K562 (cell line): ENCODE data around the gene FAM227B. TPM values are rescaled to one million over a fixed set of nuclear protein-coding genes. Genes with fewer than 3 reads are reported as not detected.

Experiments
- ATAC-seq: fragments of 200-7000 bp; cut with Tn5 transposase; 3 replicates; pipeline ENCODE4 v1.9.1; 2020; ENCODE audit warnings: moderate library complexity
- BruUV-seq: library from RNA; stranded (reverse); fragments of 400-500 nt; replicated peaks from 2 replicates; lab custom pipeline; 2021; lab: Mats Ljungman, UMichigan
- CTCF ChIA-PET: fragments of 300-600 bp; formaldehyde crosslinking; extraction: SDS; loops from one replicate; lab custom pipeline; 2021; ENCODE audit warnings: low intra/inter-chr PET ratio; lab: Yijun Ruan, JAX
- POLR2A ChIA-PET: fragments of 300-600, 350-650 bp; sonication (Branson Sonifier 250); formaldehyde crosslinking; extraction: SDS; loops from one replicate; lab custom pipeline; 2021; ENCODE audit warnings: antibody characterized with exemption, inconsistent platforms; lab: Yijun Ruan, JAX
- DNase-seq, 4 experiments: peaks; one replicate each; pipeline versions ENCODE4 v3.0.0 to v3.0.0-alpha.2; 2011 to 2018; ENCODE audit warnings: low spot score in 3 of 4, mixed read lengths in 3 of 4; ENCODE audit errors: extremely low read depth in 1 of 4
- FAIRE-seq: peaks from 2 replicates; lab custom pipeline; 2011; peaks lifted over from hg19 to GRCh38; lab: Jason Lieb, UNC
- H2AFZ ChIP-seq: 2 replicates; pipeline ENCODE4 v1.6.0; 2011; ENCODE audit warnings: low read depth, low read length, control low read depth, inconsistent platforms
- H3K27ac ChIP-seq: fragments of 200-600 bp; 3 replicates; pipeline ENCODE4 v1.8.0; 2011; ENCODE audit warnings: low read depth, mild to moderate bottlenecking, control low read depth, inconsistent platforms, low read length, moderate library complexity, mixed read lengths; ENCODE audit errors: extremely low read depth
- H3K27me3 ChIP-seq, 2 experiments: fragments of 300-600 bp in 1 of 2; 2 replicates in 1 of 2; 3 replicates in 1 of 2; pipeline versions ENCODE4 v1.6.0 to v1.8.0; 2011; ENCODE audit warnings: inconsistent platforms in 2 of 2, low read length in 2 of 2, mild to moderate bottlenecking in 1 of 2, mixed read lengths in 1 of 2, moderate library complexity in 1 of 2; ENCODE audit not compliant: control insufficient read depth in 2 of 2, insufficient read depth in 2 of 2
- H3K36me3 ChIP-seq: fragments of 300-600 bp; 3 replicates; pipeline ENCODE4 v1.8.0; 2011; ENCODE audit warnings: mild to moderate bottlenecking, low read length, inconsistent platforms; ENCODE audit not compliant: control insufficient read depth, insufficient read depth
- H3K4me1 ChIP-seq, 2 experiments: fragments of 200-600 bp in 1 of 2; replicated peaks in 1 of 2; 2 replicates in 1 of 2; 3 replicates in 1 of 2; pipeline versions ENCODE4 v1.5.1 to v1.8.0; 2011; ENCODE audit warnings: inconsistent platforms in 2 of 2, low read length in 2 of 2, mild to moderate bottlenecking in 1 of 2, mixed read lengths in 1 of 2, moderate library complexity in 1 of 2; ENCODE audit not compliant: control insufficient read depth in 2 of 2, insufficient read depth in 2 of 2
- H3K4me2 ChIP-seq: 2 replicates; pipeline ENCODE4 v1.6.1; 2011; ENCODE audit warnings: low read length, control low read depth, inconsistent platforms, mixed read lengths; ENCODE audit not compliant: insufficient read depth
- H3K4me3 ChIP-seq: fragments of 200-600 bp; sonication (generic), shearing (Covaris generic); 2 replicates; pipeline ENCODE4 v1.5.1; 2016; ENCODE audit warnings: control low read depth, inconsistent platforms
- H3K79me2 ChIP-seq: fragments of 200-600 bp; 3 replicates; pipeline ENCODE4 v1.8.0; 2011; ENCODE audit warnings: low read length, inconsistent platforms; ENCODE audit not compliant: control insufficient read depth, insufficient read depth
- H3K9ac ChIP-seq, 2 experiments: 2 replicates each; pipeline versions ENCODE4 v1.6.0 to v1.6.1; 2011; ENCODE audit warnings: low read depth in 2 of 2, low read length in 2 of 2, control low read depth in 1 of 2, inconsistent platforms in 1 of 2, mild to moderate bottlenecking in 1 of 2, mixed read lengths in 1 of 2; ENCODE audit not compliant: insufficient read depth in 1 of 2
- H3K9me1 ChIP-seq: one replicate; pipeline ENCODE4 v1.6.0; 2011; ENCODE audit warnings: inconsistent platforms, mild to moderate bottlenecking, low read length, moderate library complexity; ENCODE audit not compliant: control insufficient read depth, insufficient read depth
- H3K9me3 ChIP-seq: replicated peaks from 2 replicates; pipeline ENCODE4 v1.5.1; 2011; ENCODE audit warnings: low read depth, low read length, inconsistent platforms; ENCODE audit not compliant: control insufficient read depth, insufficient read depth
- H4K20me1 ChIP-seq: replicated peaks from 2 replicates; pipeline ENCODE4 v1.6.1; 2011; ENCODE audit warnings: low read length, inconsistent platforms, mixed read lengths; ENCODE audit not compliant: control insufficient read depth, insufficient read depth
- FOSL1 ChIP-seq: fragments of 200-800 bp; sonication (Bioruptor generic); conservative IDR thresholded peaks from 2 replicates; pipeline ENCODE4 v1.6.1; 2016; ENCODE audit warnings: missing genetic modification characterization, missing compliant biosample characterization
- PRPF4 ChIP-seq: fragments of 200-400 bp; formaldehyde crosslinking; IDR thresholded peaks from one replicate; pipeline ENCODE4 v1.6.1; 2017; ENCODE audit warnings: low read length, low read depth, mild to moderate bottlenecking; ENCODE audit not compliant: insufficient read depth, poor library complexity, severe bottlenecking
- ZNF165 ChIP-seq: fragments of 250-450 bp; sonication (Bioruptor Pico); IDR thresholded peaks from 2 replicates; pipeline ENCODE4 v1.4.0; 2020; ENCODE audit warnings: borderline replicate concordance
- WGBS: fragments of 100-300 bp; shearing (Covaris generic); methylation state at CpG from one replicate; pipeline ENCODE4 v1.1.6; 2016; ENCODE audit warnings: low coverage, mixed read lengths; ENCODE audit not compliant: insufficient coverage; ENCODE audit errors: missing lambda C conversion rate; 5-methylcytosine and 5-hydroxymethylcytosine counted together
- in situ Hi-C: fragments of 300-500 bp; cut with MboI; formaldehyde crosslinking; loops from 4 replicates; pipeline ENCODE4 v1.15.0; 2018; ENCODE audit warnings: inconsistent platforms, mixed read lengths
- intact Hi-C: fragments of 100-400 bp; cut with micrococcal nuclease; formaldehyde crosslinking; loops from 2 replicates; pipeline ENCODE4 v1.14.2; 2022
- polyA plus RNA-seq, 8 experiments: library from polyadenylated mRNA; depleted of rRNA in 4 of 8; stranded (reverse) in 5 of 8; unstranded in 3 of 8; fragments of >200 nt; fragmentation: Nextera tagmentation in 2 of 8; fragmentation: Illumina TruSeq in 1 of 8; extraction: Ambion mirVana in 2 of 8; extraction: Trizol in 1 of 8; gene quantifications; 2 replicates each; pipeline versions ENCODE4 v1.2.1 to v1.2.3, GENCODE V29; 2011 to 2014; ENCODE audit warnings: inconsistent platforms in 1 of 8, missing spikeins in 1 of 8
- total RNA-seq, 7 experiments: library from RNA; depleted of rRNA in 6 of 7; stranded (reverse); fragments of >200 nt in 6 of 7; fragmentation: Illumina TruSeq in 2 of 7; extraction: Trizol in 2 of 7; gene quantifications; 2 replicates each; pipeline versions ENCODE4 v1.2.1 to v1.2.3, GENCODE V29; 2011 to 2021; ENCODE audit warnings: low replicate concordance in 1 of 7

The FAM227B gene
- total and polyA plus RNA-seq, 9 of the 15 experiments (the other 6 are each of a cell fraction or from before 2014, with no cell fraction given), result 5.1 to 12.5 (median 11.2) TPM

- H3K9me1 ChIP-seq, result no peaks in the 10 kb centered on the region
- no peaks in the 10 kb centered on the region for H3K9me3 ChIP-seq
- H3K4me2 ChIP-seq, result no peak overlapping the region
- in situ Hi-C loops (no loop called here), intact Hi-C loops (no loop called here)
- CTCF ChIA-PET, result no interaction called here
- peaks cover 85% of the 10 kb centered on the region for H3K36me3 ChIP-seq
- ATAC-seq (no peak), FAIRE-seq (peak; percentile 35), DNase-seq (no peak)
- H3K27ac ChIP-seq, result no peak overlapping the region
- H3K4me1 ChIP-seq, result no peaks in the 10 kb centered on the region
- 73% methylated on average over 4 of the region's 4 CpGs for WGBS
- H3K27me3 ChIP-seq, result no peaks in the 10 kb centered on the region
- no peak overlapping the region for H2AFZ ChIP-seq
- BruUV-seq, result no TSS peak
- no peak overlapping the region for H3K9ac ChIP-seq
- POLR2A ChIA-PET, result no interaction called here
- TF ChIP-seq PRPF4 (no peak), FOSL1 (tag) (peak; percentile 78)
- no peaks in the 10 kb centered on the region for H4K20me1 ChIP-seq
- H3K79me2 ChIP-seq, result no peaks in the 10 kb centered on the region
- H3K4me3 ChIP-seq, result no peak overlapping the region
Measured at GRCh38 chr15:49286649-49287404, 333.8 kb downstream of the FAM227B start.

- Histone ChIP-seq H3K9me1 (no peaks in the 10 kb centered on the region), H3K27me3 (no peaks in the 10 kb centered on the region), H3K4me3 (no peak overlapping the region), H3K79me2 (no peaks in the 10 kb centered on the region), H3K4me1 (no peaks in the 10 kb centered on the region), H3K4me2 (no peak overlapping the region), H3K9me3 (no peaks in the 10 kb centered on the region), H4K20me1 (no peaks in the 10 kb centered on the region), H2AFZ (no peak overlapping the region), H3K27ac (no peak overlapping the region), H3K36me3 (peaks cover 72% of the 10 kb centered on the region), H3K9ac (no peak overlapping the region)
- CTCF ChIA-PET, result no interaction called here
- 78% methylated on average over 1 of the region's 1 CpG for WGBS
- no peak for DNase-seq
- no TSS peak for BruUV-seq
- no peak for FAIRE-seq
- in situ Hi-C loops (no loop called here), intact Hi-C loops (no loop called here)
- no peak for ATAC-seq
- POLR2A ChIA-PET, result no interaction called here
- no peak for TF ChIP-seq ZNF165 (CRISPR knock-in tag)
Measured at GRCh38 chr15:49282366-49282765, 338.3 kb downstream of the FAM227B start.
